C4-2B (cell line): ENCODE results near the gene RBMS1.

Source experiments
- ZFX ChIP-seq: fragments of 450-650 bp; IDR thresholded peaks from 2 replicates; pipeline ENCODE4 v1.6.1; 2017
- TF ChIP-seq, protein P1 (sequence below): fragments of 450-650 bp; conservative IDR thresholded peaks from 2 replicates; pipeline ENCODE4 v1.5.1; 2017; ENCODE audit warnings: mild to moderate bottlenecking

- TF ChIP-seq, protein P1, sequence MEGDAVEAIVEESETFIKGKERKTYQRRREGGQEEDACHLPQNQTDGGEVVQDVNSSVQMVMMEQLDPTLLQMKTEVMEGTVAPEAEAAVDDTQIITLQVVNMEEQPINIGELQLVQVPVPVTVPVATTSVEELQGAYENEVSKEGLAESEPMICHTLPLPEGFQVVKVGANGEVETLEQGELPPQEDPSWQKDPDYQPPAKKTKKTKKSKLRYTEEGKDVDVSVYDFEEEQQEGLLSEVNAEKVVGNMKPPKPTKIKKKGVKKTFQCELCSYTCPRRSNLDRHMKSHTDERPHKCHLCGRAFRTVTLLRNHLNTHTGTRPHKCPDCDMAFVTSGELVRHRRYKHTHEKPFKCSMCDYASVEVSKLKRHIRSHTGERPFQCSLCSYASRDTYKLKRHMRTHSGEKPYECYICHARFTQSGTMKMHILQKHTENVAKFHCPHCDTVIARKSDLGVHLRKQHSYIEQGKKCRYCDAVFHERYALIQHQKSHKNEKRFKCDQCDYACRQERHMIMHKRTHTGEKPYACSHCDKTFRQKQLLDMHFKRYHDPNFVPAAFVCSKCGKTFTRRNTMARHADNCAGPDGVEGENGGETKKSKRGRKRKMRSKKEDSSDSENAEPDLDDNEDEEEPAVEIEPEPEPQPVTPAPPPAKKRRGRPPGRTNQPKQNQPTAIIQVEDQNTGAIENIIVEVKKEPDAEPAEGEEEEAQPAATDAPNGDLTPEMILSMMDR: no peak
- no peak for TF ChIP-seq ZFX
Observed at GRCh38 chr2:160303527-160303926, 190.1 kb downstream of the RBMS1 start.
